ENCODE data around the gene DSCAM. TPM values are rescaled to one million over a fixed set of nuclear protein-coding genes. Genes with fewer than 3 reads are reported as not detected.

The DSCAM gene
- total RNA-seq, 1 experiment from 2014 or later = 0.13 TPM

GRCh38 chr21:40671716-40672115 is 175.2 kb downstream of the DSCAM start (continued):
- no peak for TF ChIP-seq E2F1 (CRISPR knock-in tag; IDR thresholded peaks at IDR 0.05)
- no peak for TF ChIP-seq MAX (CRISPR knock-in tag; IDR thresholded peaks at IDR 0.05)

GRCh38 chr21:40668555-40669275 is 178.2 kb downstream of the DSCAM start:
- peaks cover 6% of the 10 kb centered on the region; the same call in 1 of the 2 replicates for H3K9me3 Mint-ChIP-seq
- peaks cover 12% of the 10 kb centered on the region for H3K4me1 Mint-ChIP-seq
- DNase-seq (ENCODE audit: low spot score) (no peak), ATAC-seq (no peak)
- H3K27ac Mint-ChIP-seq = no peak overlapping the region
- H3K4me3 Mint-ChIP-seq = no peak overlapping the region
- H3K36me3 Mint-ChIP-seq = no peaks in the 10 kb centered on the region
- POLR2A ChIA-PET = no interaction called here
- CTCF ChIA-PET = no interaction called here
- no peaks in the 10 kb centered on the region for H3K27me3 Mint-ChIP-seq (ENCODE audit: low read depth)
- no peak for TF ChIP-seq NR2C2 (CRISPR knock-in tag; IDR thresholded peaks at IDR 0.05)
- no peak for TF ChIP-seq ZNF263 (CRISPR knock-in tag; IDR thresholded peaks at IDR 0.05; ENCODE audit: low read depth)
- no peak for TF ChIP-seq NFYB (CRISPR knock-in tag; conservative IDR thresholded peaks at IDR 0.05; ENCODE audit: low read depth)
- no peak for TF ChIP-seq USF1 (CRISPR knock-in tag; IDR thresholded peaks at IDR 0.05)

GRCh38 chr21:40667967-40668366 is 179.0 kb downstream of the DSCAM start:
- ChIA-PET POLR2A (no interaction called here), CTCF (no interaction called here)
- H3K27ac Mint-ChIP-seq = no peak overlapping the region
- H3K4me1 Mint-ChIP-seq = peaks cover 12% of the 10 kb centered on the region
- ATAC-seq = no peak
- no peak overlapping the region for H3K4me3 Mint-ChIP-seq
- DNase-seq (ENCODE audit: low spot score) = no peak
- H3K36me3 Mint-ChIP-seq = no peaks in the 10 kb centered on the region
- no peaks in the 10 kb centered on the region for H3K27me3 Mint-ChIP-seq (ENCODE audit: low read depth)
- H3K9me3 Mint-ChIP-seq = peaks cover 6% of the 10 kb centered on the region; the same call in 1 of the 2 replicates
- TF ChIP-seq ZNF317 (CRISPR knock-in tag; IDR thresholded peaks at IDR 0.05; ENCODE audit: borderline replicate concordance, low read depth) (no peak), ELF4 (CRISPR knock-in tag; IDR thresholded peaks at IDR 0.05; ENCODE audit: low read depth) (no peak), CTCF (IDR thresholded peaks at IDR 0.05) (no peak), ZNF232 (CRISPR knock-in tag; IDR thresholded peaks at IDR 0.05) (no peak), NR2C2 (CRISPR knock-in tag; IDR thresholded peaks at IDR 0.05) (no peak), TEAD1 (CRISPR knock-in tag; IDR thresholded peaks at IDR 0.05) (no peak), KAT7 (CRISPR knock-in tag; IDR thresholded peaks at IDR 0.05; ENCODE audit: borderline replicate concordance) (no peak), ERG (CRISPR knock-in tag; IDR thresholded peaks at IDR 0.05) (no peak), E2F1 (CRISPR knock-in tag; IDR thresholded peaks at IDR 0.05) (no peak), ZBTB21 (CRISPR knock-in tag; IDR thresholded peaks at IDR 0.05; ENCODE audit: borderline replicate concordance) (no peak), FOXK1 (CRISPR knock-in tag; IDR thresholded peaks at IDR 0.05) (no peak), ARID4B (CRISPR knock-in tag; IDR thresholded peaks at IDR 0.05; ENCODE audit: borderline replicate concordance) (no peak), ETV6 (CRISPR knock-in tag; IDR thresholded peaks at IDR 0.05) (no peak), ATF3 (CRISPR knock-in tag; conservative IDR thresholded peaks at IDR 0.05) (no peak)
